Inferior parietal cortex (tissue), 1 donor: ENCODE results near the gene ESYT1.
"Not testable (repeated sequence)": the region's sequence is repeated elsewhere in the genome, so short reads cannot be mapped to it uniquely, and the experiment has no call there.

Experiments
- DNase-seq: peaks from one replicate; pipeline ENCODE4 v3.0.0-alpha.2; 2016; ENCODE audit errors: extremely low spot score

ESYT1 gene

DNA sequence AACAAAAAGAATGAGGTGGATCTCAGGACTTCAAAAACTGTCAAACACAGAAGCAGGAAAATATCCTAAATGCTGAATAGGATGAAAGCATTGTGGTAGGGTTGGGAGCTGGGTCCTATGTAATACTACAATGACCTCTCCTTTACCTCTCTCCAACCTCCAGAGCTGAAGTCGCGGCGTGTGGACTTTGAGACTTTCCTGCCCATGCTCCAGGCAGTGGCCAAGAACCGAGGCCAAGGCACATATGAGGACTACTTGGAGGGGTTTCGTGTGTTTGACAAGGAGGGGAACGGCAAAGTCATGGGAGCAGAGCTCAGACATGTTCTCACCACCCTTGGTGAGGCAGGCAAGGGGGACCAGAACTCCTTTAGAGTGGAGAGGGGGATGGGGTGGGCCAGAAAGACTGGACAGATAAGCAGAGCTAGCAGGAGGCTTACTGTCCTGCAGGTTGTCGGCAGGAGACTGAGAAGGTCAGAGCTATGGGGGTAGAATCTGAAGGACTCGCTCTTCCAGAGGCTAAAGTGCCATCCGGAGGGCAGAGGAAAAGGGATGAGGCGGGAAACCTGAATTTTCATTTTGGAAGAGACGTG lies 27.3 kb downstream of the ESYT1 start:
- no peak for DNase-seq

DNA sequence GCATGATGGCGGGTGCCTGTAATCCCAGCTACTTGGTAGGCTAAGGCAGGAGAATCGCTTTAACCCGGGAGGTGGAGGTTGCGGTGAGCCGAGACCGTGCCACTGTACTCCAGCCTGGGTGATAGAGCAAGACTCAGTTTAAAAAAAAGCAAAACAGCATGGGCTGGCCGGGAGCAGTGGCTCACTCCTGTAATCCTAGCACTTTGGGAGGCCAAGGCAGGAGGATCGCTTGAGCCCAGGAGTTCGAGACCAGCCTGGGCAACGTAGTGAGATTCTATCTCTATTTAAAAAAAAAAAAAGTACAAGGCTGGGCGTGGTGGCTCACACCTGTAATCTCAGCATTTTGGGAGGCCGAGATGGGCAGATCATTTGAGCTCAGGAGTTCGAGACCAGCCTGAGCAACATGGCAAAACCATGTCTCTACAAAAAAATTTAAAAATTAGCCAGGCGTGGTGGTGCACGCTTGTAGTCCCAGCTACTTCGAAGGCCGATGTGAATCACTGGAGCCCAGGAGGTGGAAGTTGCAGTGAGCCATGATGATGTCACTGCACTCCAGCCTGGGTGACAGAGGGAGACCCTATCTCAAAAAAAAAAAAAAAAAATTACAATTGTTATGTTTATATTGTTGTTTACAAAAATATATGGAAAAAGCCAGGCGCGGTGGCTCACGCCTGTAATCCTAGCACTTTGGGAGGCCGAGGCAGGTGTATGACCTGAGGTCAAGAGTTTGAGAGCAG lies 28.6 kb downstream of the ESYT1 start:
- DNase-seq, result not testable (repeated sequence)

DNA sequence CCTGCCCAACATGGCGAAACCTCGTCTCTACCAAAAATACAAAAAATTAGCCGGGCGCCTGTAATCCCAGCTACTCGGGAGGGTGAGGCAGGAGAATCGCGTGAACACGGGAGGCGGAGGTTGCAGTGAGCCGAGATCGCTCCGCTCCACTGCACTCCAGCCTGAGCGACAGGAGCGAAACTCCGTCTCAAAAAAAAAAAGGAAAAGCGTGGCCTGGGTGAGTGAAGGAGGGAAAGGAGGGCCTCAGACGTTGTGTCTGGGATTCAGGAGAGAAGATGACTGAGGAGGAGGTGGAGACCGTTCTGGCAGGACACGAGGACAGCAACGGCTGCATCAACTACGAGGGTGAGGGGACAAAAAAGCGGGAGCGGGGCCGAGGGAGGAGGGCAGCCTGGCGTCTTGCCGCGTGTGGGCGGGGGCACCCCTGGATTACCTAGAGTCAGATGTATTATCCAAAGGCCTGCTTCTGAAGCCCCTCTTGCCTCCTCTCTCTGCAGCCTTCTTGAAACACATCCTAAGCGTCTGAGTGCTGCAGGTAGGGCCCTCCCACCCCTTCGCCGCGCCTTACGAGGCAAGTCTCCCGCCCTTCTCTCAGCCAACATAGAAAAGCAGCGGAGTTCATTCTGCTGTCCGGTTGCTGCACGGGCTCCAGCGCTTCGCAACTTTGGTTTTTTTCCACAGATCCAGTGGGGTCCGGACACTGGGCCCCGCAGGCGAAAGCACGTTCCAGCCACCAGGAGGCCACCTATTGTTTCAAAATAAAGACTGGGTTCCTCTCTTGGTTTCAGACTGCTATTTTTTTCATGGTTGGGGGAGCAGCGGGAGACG lies 29.3 kb downstream of the ESYT1 start:
- DNase-seq, result peak; percentile 61

DNA sequence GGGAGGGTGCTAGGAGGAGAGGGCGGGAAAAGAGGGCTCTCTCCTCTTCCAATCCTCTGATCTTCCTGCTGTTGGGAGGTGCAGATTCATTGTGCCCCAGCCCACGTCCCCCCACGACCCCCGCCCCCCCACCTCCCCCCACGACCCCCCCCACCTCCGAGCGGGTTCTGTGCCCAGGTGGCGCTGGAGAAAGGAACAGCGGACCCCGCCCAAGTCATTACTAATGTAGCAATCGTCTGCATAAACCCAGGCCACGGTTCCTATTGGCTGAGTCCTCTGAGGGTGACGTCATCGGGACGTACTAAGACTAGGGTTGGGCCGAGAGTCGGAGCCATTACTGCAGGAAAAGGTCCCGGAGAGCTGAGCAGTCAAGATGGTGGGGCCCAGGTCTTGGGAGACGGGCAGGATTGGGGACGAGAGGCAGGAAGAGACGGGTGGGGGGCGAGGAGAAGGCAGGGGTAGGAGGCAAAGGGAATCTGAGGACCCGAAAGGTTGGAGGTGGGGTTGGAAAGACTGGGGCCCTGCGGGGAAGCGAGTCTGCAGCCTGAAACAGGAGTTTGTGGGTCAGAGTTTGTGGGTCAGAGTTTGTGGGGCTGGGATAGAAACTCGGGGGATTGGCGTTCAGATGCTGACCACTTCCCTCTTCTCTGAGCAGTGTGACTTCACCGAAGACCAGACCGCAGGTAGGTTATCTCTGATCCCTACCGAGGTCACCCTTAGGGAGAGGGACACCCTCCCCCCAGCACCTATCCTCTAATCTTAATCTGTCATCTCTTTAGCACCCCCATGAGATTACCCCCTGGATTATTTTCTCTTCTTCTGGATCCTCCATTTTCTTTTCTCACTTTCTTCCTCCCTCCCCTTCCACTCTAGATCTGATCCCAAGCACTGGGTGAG lies 30.2 kb downstream of the ESYT1 start, which contains the start of gene MYL6:
Gene MYL6 (plus strand): TSS at position 331 of the 897 bp plus-strand sequence. CDS start 43 bp downstream, at position 374.
- DNase-seq, result peak; percentile 99

DNA sequence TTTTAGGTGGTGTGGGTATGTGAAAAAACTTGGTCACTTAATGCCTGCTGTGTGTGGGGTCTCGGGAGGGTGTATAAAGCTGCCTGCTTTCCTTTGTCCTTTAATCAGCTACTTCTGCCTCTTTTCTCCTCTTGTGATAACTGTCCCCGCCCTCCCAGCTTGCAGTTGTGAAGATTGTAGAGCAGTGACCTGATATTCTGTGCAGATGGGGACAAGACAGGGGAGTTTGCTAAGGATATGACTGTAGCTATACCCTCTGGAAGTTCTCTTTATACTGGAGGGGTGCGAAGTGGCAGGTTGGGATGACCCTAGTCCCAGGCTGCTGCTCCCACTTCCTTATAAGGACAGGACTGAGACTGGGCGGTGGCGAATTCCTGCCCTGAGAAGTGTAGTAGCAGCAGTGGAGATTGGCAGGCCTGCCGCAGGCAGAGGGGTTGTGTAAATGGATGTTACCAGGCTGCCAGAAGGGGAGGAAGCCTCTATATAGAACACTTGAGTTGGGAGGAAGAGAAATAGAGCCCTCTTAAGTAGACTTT lies 30.9 kb downstream of the ESYT1 start:
- no peak for DNase-seq

DNA sequence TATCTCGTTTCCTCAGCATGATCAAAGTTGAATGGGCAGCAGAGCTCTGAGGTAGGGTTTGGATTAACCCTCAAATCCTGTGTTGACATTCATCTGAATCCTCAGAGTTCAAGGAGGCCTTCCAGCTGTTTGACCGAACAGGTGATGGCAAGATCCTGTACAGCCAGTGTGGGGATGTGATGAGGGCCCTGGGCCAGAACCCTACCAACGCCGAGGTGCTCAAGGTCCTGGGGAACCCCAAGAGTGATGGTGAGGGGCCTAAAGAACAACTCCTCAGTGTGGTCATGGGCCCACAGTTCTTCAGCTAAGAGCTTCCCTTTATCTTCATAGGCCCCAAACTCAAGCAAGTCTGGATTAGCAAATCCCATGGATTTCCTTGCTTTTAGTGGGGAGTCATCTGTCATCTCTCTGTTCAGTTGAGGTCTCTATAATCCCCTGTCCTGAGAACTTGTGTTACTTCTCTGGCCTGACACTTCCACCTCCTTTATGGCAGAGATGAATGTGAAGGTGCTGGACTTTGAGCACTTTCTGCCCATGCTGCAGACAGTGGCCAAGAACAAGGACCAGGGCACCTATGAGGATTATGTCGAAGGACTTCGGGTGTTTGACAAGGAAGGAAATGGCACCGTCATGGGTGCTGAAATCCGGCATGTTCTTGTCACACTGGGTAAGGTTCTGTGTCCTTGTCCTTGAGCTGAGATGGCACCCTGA lies 31.6 kb downstream of the ESYT1 start:
- DNase-seq, result no peak

DNA sequence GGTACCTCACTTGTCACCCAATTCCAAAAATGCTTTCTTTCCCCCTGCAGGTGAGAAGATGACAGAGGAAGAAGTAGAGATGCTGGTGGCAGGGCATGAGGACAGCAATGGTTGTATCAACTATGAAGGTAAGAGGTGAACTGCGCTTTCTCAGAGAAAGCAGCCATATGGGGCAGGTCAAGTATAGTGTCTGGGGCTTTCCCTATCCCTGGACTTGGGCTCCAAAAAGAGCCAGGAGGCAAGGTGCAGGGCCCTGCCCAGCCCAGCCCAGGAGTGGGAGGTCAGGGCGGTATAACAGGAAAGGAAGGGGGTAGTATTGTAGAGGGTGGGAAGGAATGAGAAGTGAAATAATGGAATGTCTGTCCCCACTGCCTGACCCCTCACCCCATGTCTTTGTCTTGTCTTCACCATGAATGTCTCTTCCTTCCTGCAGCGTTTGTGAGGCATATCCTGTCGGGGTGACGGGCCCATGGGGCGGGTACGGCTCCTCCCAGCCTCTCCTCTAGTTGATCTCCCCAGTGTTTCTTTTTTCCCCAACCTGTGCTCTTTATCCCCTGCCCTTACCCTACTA lies 32.2 kb downstream of the ESYT1 start:
- DNase-seq, result no peak

DNA sequence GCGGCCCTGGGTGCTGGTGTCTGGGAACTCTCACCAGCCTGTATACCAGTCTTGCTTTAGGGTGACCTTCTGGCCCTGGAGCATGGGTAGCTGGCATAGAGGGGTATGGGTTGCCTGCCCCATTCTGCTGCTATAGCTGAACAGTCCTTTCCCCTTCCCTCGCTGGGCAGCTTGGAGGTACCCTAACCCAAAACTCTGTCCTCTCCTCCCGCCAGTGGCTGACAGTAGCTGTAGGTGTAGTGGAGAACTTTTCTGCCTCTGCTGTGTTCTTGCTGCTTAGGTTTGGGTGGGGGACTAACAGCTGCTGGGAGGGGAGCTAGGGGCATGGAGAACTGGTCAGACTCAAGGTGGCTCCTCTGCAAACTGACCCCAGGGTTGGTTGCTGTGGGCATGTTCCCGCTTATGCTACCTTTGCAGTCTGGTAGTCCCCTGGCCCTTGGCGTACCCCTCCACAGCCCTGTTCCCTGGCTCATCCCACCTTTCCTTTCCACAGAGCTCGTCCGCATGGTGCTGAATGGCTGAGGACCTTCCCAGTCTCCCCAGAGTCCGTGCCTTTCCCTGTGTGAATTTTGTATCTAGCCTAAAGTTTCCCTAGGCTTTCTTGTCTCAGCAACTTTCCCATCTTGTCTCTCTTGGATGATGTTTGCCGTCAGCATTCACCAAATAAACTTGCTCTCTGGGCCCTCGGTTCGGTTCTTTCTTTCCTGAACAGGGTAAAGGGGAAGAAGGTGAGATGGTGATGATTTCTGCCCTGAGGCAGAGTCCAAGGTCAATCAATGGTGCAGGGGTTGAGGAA lies 33.0 kb downstream of the ESYT1 start:
- DNase-seq, result no peak

DNA sequence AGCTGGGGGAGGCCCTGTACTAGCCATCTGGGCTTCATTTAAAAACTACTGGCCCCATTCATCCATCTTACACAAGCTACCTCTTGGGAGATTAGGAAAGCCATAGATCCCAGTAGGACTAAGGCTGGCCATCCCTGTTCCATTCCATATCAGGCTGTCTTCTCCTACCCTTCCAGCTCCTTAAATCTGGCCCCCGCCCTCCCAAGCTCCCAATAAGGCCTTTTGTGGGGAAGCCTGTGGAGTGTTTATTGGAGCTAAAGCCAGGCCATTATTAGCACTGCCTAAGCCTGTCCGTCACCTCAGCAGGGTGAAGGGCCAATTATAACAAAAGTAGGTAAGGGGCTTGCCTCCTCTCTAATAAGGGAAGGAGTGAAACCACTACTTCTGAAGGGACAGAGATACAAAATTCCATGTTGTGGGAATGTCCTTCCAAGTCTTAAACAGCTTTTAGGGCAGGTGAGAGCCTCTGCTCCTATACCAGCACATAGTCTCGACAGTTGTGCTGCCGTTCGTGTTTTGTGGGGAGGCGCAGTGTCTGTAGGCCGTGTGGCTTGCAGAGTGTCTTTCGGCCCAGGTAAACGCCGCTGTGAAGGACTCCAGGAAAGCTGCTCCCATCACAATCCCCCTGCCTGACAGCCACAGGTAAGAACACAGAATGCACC lies 33.8 kb downstream of the ESYT1 start:
- DNase-seq, result no peak

DNA sequence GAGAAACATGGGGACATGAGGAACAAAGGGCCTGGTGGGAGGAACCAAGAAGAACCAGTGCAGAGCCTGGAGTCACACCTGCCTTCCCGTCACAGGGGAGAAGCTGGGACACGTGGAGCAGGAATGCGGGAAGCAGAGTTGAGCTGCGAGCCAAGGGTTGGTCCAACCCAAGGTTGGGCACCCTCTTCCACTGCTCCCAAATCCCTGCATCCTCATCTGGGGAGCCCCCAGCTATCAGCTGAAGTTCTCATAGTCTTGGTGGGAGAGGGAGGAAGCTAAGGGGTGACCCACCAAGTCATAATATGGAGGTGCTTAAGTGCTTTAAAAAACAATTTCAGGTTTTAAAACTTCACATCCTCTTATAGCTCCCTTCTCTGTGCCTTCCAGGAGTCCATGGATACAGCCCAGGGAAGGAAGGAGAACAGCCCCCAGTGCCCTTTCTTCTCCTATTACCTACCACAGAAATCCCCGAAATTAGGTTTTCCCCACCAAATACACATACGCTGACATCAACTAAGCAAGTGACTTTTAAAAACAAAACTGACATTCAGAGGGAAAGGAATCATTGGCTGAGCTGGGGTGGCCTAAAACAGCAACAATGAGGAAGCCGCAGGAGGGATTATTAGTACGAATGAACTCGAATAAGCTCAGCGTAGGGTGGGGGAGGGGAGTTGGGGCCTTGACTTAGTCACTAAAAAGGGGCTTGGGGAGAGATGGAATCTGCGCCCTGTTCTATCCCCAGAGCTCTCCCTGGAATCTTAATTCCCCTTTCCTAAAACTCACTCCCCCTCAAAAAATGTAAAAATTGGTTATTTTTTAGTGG lies 34.6 kb downstream of the ESYT1 start:
- no peak for DNase-seq

DNA sequence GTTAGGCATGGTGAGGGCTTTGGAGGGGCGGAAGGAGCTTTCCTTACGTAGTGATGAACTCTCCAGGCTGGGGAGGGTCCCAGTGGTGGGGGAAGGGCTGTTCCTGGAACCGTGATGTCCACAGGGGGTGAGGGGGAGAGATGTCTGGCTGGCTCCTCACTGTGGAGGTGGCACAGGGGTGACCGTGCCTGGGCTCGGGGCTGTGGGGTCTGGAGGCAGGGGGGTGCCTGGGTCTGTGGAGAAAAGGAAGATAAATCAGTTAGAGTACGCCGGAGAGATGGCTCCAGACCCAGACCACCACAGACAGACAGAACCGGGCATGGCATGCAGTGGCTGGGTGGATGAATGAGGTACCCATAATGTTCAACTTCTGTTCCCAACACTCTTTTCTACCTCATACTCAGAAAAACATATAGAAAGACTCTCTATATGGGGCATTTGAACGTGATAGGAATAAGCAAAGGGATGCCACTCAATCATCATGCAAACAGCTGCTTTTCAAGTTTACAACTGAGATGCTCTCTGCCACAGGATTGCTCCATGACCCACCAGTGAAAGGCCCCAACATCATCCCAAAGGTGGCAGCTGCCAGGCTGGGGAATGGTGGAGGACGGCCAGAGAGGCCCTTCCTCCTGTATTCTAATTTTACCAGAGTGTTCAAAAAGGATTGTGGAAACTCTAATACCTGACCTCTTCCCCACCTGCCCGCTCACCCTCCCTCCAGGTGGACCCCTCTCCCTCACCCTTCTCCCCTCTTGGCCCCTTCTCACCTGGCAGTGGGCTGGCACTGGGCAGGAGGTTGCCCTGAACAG lies 35.7 kb downstream of the ESYT1 start:
- no peak for DNase-seq

DNA sequence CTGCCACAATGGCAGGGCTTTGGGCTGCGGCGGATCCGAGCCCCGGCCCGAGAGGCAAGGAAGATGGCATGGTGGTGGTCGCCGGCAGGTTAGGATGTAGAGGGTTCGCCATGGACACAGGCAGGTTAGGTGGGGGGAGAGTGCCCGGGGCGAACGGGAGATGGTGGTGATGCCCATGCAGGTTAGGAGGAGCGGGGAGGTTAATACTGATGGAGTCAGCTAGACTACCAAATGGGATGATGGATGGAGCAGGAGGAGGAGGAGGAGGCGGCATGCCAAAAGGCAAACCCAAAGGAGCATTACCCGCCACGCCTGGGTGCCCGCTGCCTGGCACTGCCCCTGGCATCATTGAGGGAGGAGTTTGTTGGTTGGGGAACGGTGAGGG lies 36.3 kb downstream of the ESYT1 start:
- no peak for DNase-seq

DNA sequence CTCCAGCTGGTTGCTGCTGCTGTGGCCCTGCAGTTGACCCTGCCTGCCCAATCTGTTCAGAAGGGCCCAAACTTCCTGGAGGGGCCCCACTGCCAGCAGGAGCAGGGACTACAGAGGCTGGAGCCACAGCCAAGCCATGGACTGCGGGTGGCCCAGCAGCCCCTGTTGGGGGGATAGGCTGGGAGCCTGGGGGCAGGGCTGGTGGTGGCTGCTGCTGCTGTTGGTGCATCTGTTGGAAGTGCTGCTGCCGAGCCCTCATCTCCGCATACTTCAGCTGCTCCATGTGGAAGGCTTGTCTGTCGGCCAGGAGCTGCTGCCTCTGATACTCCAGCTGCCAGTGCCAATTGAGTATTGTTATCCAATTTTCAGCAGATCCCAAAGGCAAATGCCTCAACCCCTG lies 37.3 kb downstream of the ESYT1 start:
- no peak for DNase-seq

DNA sequence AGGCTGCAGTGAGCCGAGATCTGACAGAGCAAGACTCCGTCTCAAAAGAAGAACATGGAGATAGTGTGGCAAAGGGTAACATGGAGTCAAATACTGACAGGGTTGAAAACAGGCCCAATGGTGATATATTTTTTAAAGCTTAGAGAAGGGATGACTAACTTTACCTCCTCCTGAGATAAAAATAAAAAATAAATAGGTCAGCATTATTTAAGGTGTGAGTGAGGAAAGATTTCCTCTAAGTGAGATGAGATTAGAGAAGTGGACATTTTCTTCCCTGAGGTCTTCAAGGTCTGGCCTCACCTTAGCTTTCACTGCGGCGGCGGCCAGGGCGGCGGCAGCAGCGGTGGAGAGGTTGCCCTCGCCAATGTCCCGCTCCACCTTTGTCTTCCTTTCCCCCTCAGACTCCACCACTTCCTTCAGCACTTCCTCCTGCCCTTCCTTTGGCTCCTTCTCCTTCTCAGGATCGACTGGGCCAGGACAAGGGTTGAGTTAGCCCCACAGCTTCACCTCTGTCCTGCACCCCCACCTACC lies 41.2 kb downstream of the ESYT1 start:
- DNase-seq, result no peak

DNA sequence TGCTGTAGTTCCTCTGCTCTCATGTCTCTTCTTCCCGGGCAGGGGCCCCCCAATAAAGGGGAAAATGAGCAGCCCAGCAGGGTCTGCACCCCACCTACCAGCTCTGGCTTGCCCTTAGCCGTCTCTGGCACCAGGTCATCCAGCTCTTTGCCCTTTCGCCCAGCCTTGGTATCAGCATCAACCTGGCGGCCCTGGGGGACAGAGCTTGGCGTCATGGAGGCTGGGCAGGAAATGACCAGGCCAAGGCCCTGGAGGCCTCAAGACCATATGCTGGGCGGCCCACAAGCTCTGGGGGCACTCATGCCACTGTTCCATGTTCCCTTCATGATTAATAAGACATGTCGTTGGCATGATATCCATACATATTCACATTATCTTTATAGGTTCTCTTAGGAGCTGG lies 44.8 kb downstream of the ESYT1 start:
- DNase-seq, result no peak

DNA sequence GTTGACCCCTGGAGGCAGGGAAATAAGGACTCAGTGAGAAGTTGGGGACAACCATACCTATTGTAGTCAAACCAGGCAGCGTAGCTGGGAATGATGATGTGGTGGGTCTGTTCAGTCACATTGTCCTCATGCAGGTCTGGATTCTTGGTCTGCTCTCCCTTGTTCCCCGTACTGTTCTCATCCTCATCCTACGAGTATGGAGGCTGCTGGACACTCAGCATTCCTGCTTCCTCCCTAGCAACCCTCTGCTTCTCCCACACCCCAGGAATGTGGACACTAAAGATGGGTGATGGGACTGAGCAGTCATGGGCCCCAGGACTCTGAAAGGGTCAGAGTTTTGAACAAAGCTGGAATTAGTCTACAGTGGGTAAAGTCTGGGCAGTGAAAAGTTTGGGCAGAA lies 50.3 kb downstream of the ESYT1 start:
- no peak for DNase-seq

DNA sequence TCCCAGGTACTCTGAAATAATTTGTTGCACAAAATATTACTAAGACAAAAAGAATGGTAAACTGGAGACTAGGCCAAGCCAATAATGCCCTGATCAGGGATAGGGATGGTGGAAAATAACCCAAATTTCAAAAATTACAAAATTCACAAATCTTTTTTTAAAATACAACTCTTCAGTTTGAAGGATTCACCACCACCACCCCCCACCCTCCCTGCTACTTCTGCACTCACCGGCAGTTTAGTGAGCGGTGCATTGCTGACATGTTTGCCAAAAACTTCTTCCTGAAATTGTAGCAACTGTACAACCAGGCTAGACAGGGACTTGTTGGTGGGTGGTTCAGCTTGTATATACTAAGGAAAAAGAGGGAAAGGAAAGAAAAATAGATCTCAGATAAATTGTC lies 58.9 kb downstream of the ESYT1 start:
- DNase-seq, result no peak
